H9 (cell line): ENCODE data around the gene NPAS2. TPM values are rescaled to one million over a fixed set of nuclear protein-coding genes. Genes with fewer than 3 reads are reported as not detected.

ENCODE experiments used
- DNase-seq: peaks from one replicate; pipeline ENCODE4 v3.0.0-alpha.2; 2017
- H2AFZ ChIP-seq: one replicate; pipeline ENCODE4 v1.6.1; 2013; ENCODE audit warnings: mild to moderate bottlenecking, low read length, control low read depth, moderate library complexity
- H2AK5ac ChIP-seq: 2 replicates; pipeline ENCODE4 v1.6.1; 2013; ENCODE audit warnings: low read length, control low read depth, mixed read lengths; ENCODE audit not compliant: insufficient read length
- H2BK120ac ChIP-seq: one replicate; pipeline ENCODE4 v1.6.1; 2013; ENCODE audit warnings: low read depth, mild to moderate bottlenecking, low read length, control low read depth, inconsistent platforms; ENCODE audit not compliant: poor library complexity, severe bottlenecking
- H2BK12ac ChIP-seq: 2 replicates; pipeline ENCODE4 v1.6.1; 2013; ENCODE audit warnings: low read length, control low read depth, mixed read lengths, low read depth; ENCODE audit not compliant: insufficient read length
- H2BK15ac ChIP-seq: 2 replicates; pipeline ENCODE4 v1.6.1; 2013; ENCODE audit warnings: low read depth, low read length, control low read depth
- H2BK20ac ChIP-seq: one replicate; pipeline ENCODE4 v1.6.1; 2013; ENCODE audit warnings: low read depth, mild to moderate bottlenecking, low read length, control low read depth, inconsistent platforms; ENCODE audit not compliant: poor library complexity, severe bottlenecking
- H2BK5ac ChIP-seq: 2 replicates; pipeline ENCODE4 v1.6.1; 2013; ENCODE audit warnings: low read length, control low read depth, mixed read lengths; ENCODE audit not compliant: insufficient read length
- H3K14ac ChIP-seq: 2 replicates; pipeline ENCODE4 v1.6.1; 2013; ENCODE audit warnings: low read length, control low read depth; ENCODE audit not compliant: insufficient read depth
- H3K18ac ChIP-seq: 2 replicates; pipeline ENCODE4 v1.6.1; 2013; ENCODE audit warnings: low read depth, mild to moderate bottlenecking, mixed read lengths, low read length, control low read depth; ENCODE audit not compliant: insufficient read length
- H3K23ac ChIP-seq: 2 replicates; pipeline ENCODE4 v1.6.1; 2013; ENCODE audit warnings: low read length, control low read depth, mixed read lengths, low read depth; ENCODE audit not compliant: insufficient read length
- H3K23me2 ChIP-seq: 2 replicates; pipeline ENCODE4 v1.6.1; 2013; ENCODE audit warnings: low read depth, mild to moderate bottlenecking, mixed read lengths, low read length, control low read depth; ENCODE audit not compliant: insufficient read length, poor library complexity, severe bottlenecking
- H3K27ac ChIP-seq: 2 replicates; pipeline ENCODE4 v1.5.1; 2013; ENCODE audit warnings: low read length, control low read depth, mixed read lengths, low read depth; ENCODE audit not compliant: insufficient read length
- H3K27me3 ChIP-seq: 2 replicates; pipeline ENCODE4 v1.6.1; 2013; ENCODE audit warnings: low read length, control low read depth, inconsistent platforms; ENCODE audit not compliant: insufficient read depth
- H3K4ac ChIP-seq: 2 replicates; pipeline ENCODE4 v1.6.1; 2013; ENCODE audit warnings: low read depth, mild to moderate bottlenecking, control low read depth, inconsistent platforms, low read length, moderate library complexity
- H3K4me1 ChIP-seq: 2 replicates; pipeline ENCODE4 v1.6.1; 2013; ENCODE audit warnings: low read length, control low read depth, inconsistent platforms; ENCODE audit not compliant: insufficient read depth
- H3K4me2 ChIP-seq: 2 replicates; pipeline ENCODE4 v1.6.1; 2013; ENCODE audit warnings: low read length, control low read depth, mixed read lengths; ENCODE audit not compliant: insufficient read length, insufficient read depth
- H3K56ac ChIP-seq: 2 replicates; pipeline ENCODE4 v1.6.1; 2013; ENCODE audit warnings: low read depth, mild to moderate bottlenecking, mixed read lengths, low read length, control low read depth; ENCODE audit not compliant: insufficient read length
- H3K79me1 ChIP-seq: 2 replicates; pipeline ENCODE4 v1.6.1; 2013; ENCODE audit warnings: low read depth, mild to moderate bottlenecking, moderate library complexity, low read length, control low read depth, inconsistent platforms; ENCODE audit not compliant: insufficient read depth, poor library complexity, severe bottlenecking
- H3K79me2 ChIP-seq: 2 replicates; pipeline ENCODE4 v1.6.1; 2013; ENCODE audit warnings: low read length, control low read depth, inconsistent platforms; ENCODE audit not compliant: insufficient read depth
- H3K9ac ChIP-seq: 2 replicates; pipeline ENCODE4 v1.6.1; 2013; ENCODE audit warnings: low read length, control low read depth, mixed read lengths; ENCODE audit not compliant: insufficient read length; ENCODE audit errors: extremely low read depth
- H3K9me3 ChIP-seq: one replicate; pipeline ENCODE4 v1.6.1; 2013; ENCODE audit warnings: low read depth, low read length, inconsistent platforms; ENCODE audit not compliant: control insufficient read depth
- H3T11ph ChIP-seq: one replicate; pipeline ENCODE4 v1.6.1; 2013; ENCODE audit warnings: mild to moderate bottlenecking, low read length, control low read depth, inconsistent platforms
- H4K20me1 ChIP-seq: one replicate; pipeline ENCODE4 v1.6.1; 2013; ENCODE audit not compliant: control insufficient read depth, insufficient read length, insufficient read depth
- H4K5ac ChIP-seq: 2 replicates; pipeline ENCODE4 v1.6.1; 2013; ENCODE audit warnings: low read depth, mild to moderate bottlenecking, mixed read lengths, low read length, control low read depth; ENCODE audit not compliant: insufficient read length
- H4K8ac ChIP-seq: replicated peaks from 2 replicates; pipeline ENCODE4 v1.6.1; 2013; ENCODE audit warnings: low read length, control low read depth, mixed read lengths, low read depth; ENCODE audit not compliant: insufficient read length
- H4K91ac ChIP-seq: 2 replicates; pipeline ENCODE4 v1.6.1; 2013; ENCODE audit warnings: low read depth, mild to moderate bottlenecking, moderate library complexity, mixed read lengths, low read length, control low read depth; ENCODE audit not compliant: insufficient read length
- H3K27ac Mint-ChIP-seq, 3 experiments: 2 replicates in 2 of 3; 3 replicates in 1 of 3; pipeline ENCODE4 v1.8.0; 2020 to 2021; ENCODE audit warnings: mixed read lengths in 3 of 3, mild to moderate bottlenecking in 1 of 3, moderate library complexity in 1 of 3
- H3K27me3 Mint-ChIP-seq: 2 replicates; pipeline ENCODE4 v1.8.0; 2021; ENCODE audit warnings: low read depth, mild to moderate bottlenecking, moderate library complexity, mixed read lengths
- H3K36me3 Mint-ChIP-seq, 3 experiments: 2 replicates in 2 of 3; 3 replicates in 1 of 3; pipeline ENCODE4 v1.8.0; 2020 to 2021; ENCODE audit warnings: low read depth in 3 of 3, mixed read lengths in 3 of 3; ENCODE audit not compliant: insufficient read depth in 1 of 3
- H3K4me1 Mint-ChIP-seq, 2 experiments: 2 replicates each; pipeline ENCODE4 v1.8.0; 2020; ENCODE audit warnings: mixed read lengths in 2 of 2
- H3K4me3 Mint-ChIP-seq, 2 experiments: 2 replicates in 1 of 2; 3 replicates in 1 of 2; pipeline ENCODE4 v1.8.0; 2020 to 2021; ENCODE audit warnings: mild to moderate bottlenecking in 2 of 2, mixed read lengths in 2 of 2, moderate library complexity in 1 of 2
- H3K9me3 Mint-ChIP-seq, 2 experiments: 2 replicates in 1 of 2; 3 replicates in 1 of 2; pipeline ENCODE4 v1.8.0; 2020; ENCODE audit warnings: mild to moderate bottlenecking in 2 of 2, mixed read lengths in 2 of 2, moderate library complexity in 1 of 2
- CTCF ChIP-seq: fragments of 200-600 bp; sonication (generic); conservative IDR thresholded peaks from 3 replicates; pipeline ENCODE4 v1.8.0; 2021; ENCODE audit warnings: antibody characterized with exemption, mild to moderate bottlenecking
- WGBS: extraction: QIAGEN DNeasy Blood & Tissue Kit; methylation state at CpG from one replicate; pipeline ENCODE4 v1.1.7; 2013; ENCODE audit warnings: missing lambda C conversion rate, low lambda C conversion rate, mixed read lengths; ENCODE audit not compliant: insufficient read length; ENCODE audit errors: extremely low coverage; 5-methylcytosine and 5-hydroxymethylcytosine counted together
- total RNA-seq: library from RNA; stranded (reverse); gene quantifications from 2 replicates; pipeline ENCODE4 v1.2.1, GENCODE V29; 2021

The NPAS2 gene
- total RNA-seq, 1 experiment from 2014 or later, result 1.3 TPM

GRCh38 chr2:100826494-100826893 is 6.6 kb downstream of the NPAS2 start:
- Histone ChIP-seq H3K4me1 (peaks cover 1% of the 10 kb centered on the region; the same call in 1 of the 2 replicates), H3K18ac (no peak overlapping the region), H3K56ac (no peak overlapping the region), H4K91ac (no peak overlapping the region), H4K20me1 (no peaks in the 10 kb centered on the region), H3K9me3 (no peaks in the 10 kb centered on the region), H2BK120ac (no peak overlapping the region), H3K79me2 (no peaks in the 10 kb centered on the region), H2BK12ac (no peak overlapping the region), H3K23ac (no peak overlapping the region), H3K4ac (no peak overlapping the region), H3K79me1 (no peaks in the 10 kb centered on the region), H3K23me2 (no peaks in the 10 kb centered on the region), H2AK5ac (no peak overlapping the region), H3K14ac (no peak overlapping the region), H3K27me3 (peaks cover 1% of the 10 kb centered on the region), H3K4me2 (no peak overlapping the region), H3K27ac (no peak overlapping the region), H3K9ac (no peak overlapping the region), H4K8ac (no peak overlapping the region), H2AFZ (no peak overlapping the region), H2BK20ac (no peak overlapping the region), H2BK5ac (no peak overlapping the region), H2BK15ac (no peak overlapping the region), H3T11ph (no peak overlapping the region), H4K5ac (no peak overlapping the region)
- H3K9me3 Mint-ChIP-seq, result peaks cover 5 to 11% of the 10 kb centered on the region in 2 experiments; a peak in 3 of 5 replicates
- no CpG with 5 or more reads among the region's 2 CpGs for whole genome bisulfite sequencing
- no peaks in the 10 kb centered on the region; a peak in 2 of 7 replicates for H3K36me3 Mint-ChIP-seq
- H3K4me3 Mint-ChIP-seq, result no peak overlapping the region
- H3K4me1 Mint-ChIP-seq, result peaks cover 2 to 22% of the 10 kb centered on the region in 2 experiments; a peak in 2 of 4 replicates
- TF ChIP-seq CTCF, result no peak
- no peak for DNase-seq
- no peak overlapping the region for H3K27ac Mint-ChIP-seq
- peaks cover 34% of the 10 kb centered on the region for H3K27me3 Mint-ChIP-seq
